GM21576 (cell line): ENCODE measurements around the gene DIS3L2.

ENCODE experiments used
- ATAC-seq: cut with Tn5 transposase; IDR thresholded peaks from one replicate; pipeline ENCODE4 v1.9.1; 2021; ENCODE audit warnings: mild to moderate bottlenecking, moderate library complexity; ENCODE audit not compliant: unreplicated experiment

Gene DIS3L2

GRCh38 chr2:232225895-232226294 is 264.4 kb downstream of the DIS3L2 start:
- no peak for ATAC-seq

- ATAC-seq, result no peak
These were observed 266.8 kb downstream of the DIS3L2 start for GRCh38 chr2:232228332-232228731.

- ATAC-seq, result no peak
These were observed 267.7 kb downstream of the DIS3L2 start for GRCh38 chr2:232228971-232229894.

- no peak for ATAC-seq
These were observed 268.4 kb downstream of the DIS3L2 start for GRCh38 chr2:232229911-232230310.

GRCh38 chr2:232230560-232230959 is 269.0 kb downstream of the DIS3L2 start:
- ATAC-seq, result no peak

GRCh38 chr2:232231554-232231953 is 270.0 kb downstream of the DIS3L2 start:
- no peak for ATAC-seq

GRCh38 chr2:232232915-232233314 is 271.4 kb downstream of the DIS3L2 start:
- ATAC-seq, result no peak

GRCh38 chr2:232234922-232235615 is 273.6 kb downstream of the DIS3L2 start:
- no peak for ATAC-seq

GRCh38 chr2:232235716-232236115 is 274.2 kb downstream of the DIS3L2 start:
- ATAC-seq, result no peak

- peak; percentile 83 for ATAC-seq
These were observed 274.7 kb downstream of the DIS3L2 start for GRCh38 chr2:232236200-232236599.

GRCh38 chr2:232237464-232237863 is 276.0 kb downstream of the DIS3L2 start:
- ATAC-seq, result no peak

- ATAC-seq, result no peak
These were observed 276.6 kb downstream of the DIS3L2 start for GRCh38 chr2:232238108-232238507.

GRCh38 chr2:232238596-232238995 is 277.1 kb downstream of the DIS3L2 start:
- ATAC-seq, result no peak

- no peak for ATAC-seq
These were observed 278.6 kb downstream of the DIS3L2 start for GRCh38 chr2:232239951-232240681.

- no peak for ATAC-seq
These were observed 279.4 kb downstream of the DIS3L2 start for GRCh38 chr2:232240906-232241305.

- no peak for ATAC-seq
These were observed 280.8 kb downstream of the DIS3L2 start for GRCh38 chr2:232242316-232242715.

GRCh38 chr2:232245111-232245510 is 283.6 kb downstream of the DIS3L2 start:
- ATAC-seq, result no peak

GRCh38 chr2:232246245-232246644 is 284.7 kb downstream of the DIS3L2 start:
- ATAC-seq, result no peak

GRCh38 chr2:232249096-232249495 is 287.6 kb downstream of the DIS3L2 start:
- no peak for ATAC-seq

- no peak for ATAC-seq
These were observed 289.0 kb downstream of the DIS3L2 start for GRCh38 chr2:232250246-232251175.
